Measurements from ENCODE around the gene NRCAM.
"Not testable (repeated sequence)": the region's sequence is repeated elsewhere in the genome, so short reads cannot be mapped to it uniquely, and the experiment has no call there.

The NRCAM gene

GRCh38 chr7:108393097-108393496 lies 63.1 kb downstream of the NRCAM start:
- DNase-seq, result not testable (repeated sequence)

GRCh38 chr7:108387686-108388085 lies 68.5 kb downstream of the NRCAM start:
- not testable (repeated sequence) for DNase-seq

- no peak for DNase-seq
Observed at GRCh38 chr7:108385834-108386422, 70.3 kb downstream of the NRCAM start.

GRCh38 chr7:108384716-108385483 lies 71.3 kb downstream of the NRCAM start:
- no peak for DNase-seq

- DNase-seq, result no peak
Observed at GRCh38 chr7:108382932-108383331, 73.3 kb downstream of the NRCAM start.

GRCh38 chr7:108380517-108380916 lies 75.7 kb downstream of the NRCAM start:
- no peak for DNase-seq

GRCh38 chr7:108376206-108376605 lies 80.0 kb downstream of the NRCAM start:
- no peak for DNase-seq

- no peak for DNase-seq
Observed at GRCh38 chr7:108375668-108376067, 80.6 kb downstream of the NRCAM start.

GRCh38 chr7:108374899-108375298 lies 81.3 kb downstream of the NRCAM start:
- no peak for DNase-seq

GRCh38 chr7:108372618-108373017 lies 83.6 kb downstream of the NRCAM start:
- DNase-seq, result no peak

GRCh38 chr7:108370616-108371015 lies 85.6 kb downstream of the NRCAM start:
- DNase-seq, result no peak

- DNase-seq, result no peak
Observed at GRCh38 chr7:108368466-108368865, 87.8 kb downstream of the NRCAM start.

- DNase-seq, result no peak
Observed at GRCh38 chr7:108367946-108368345, 88.3 kb downstream of the NRCAM start.

- DNase-seq, result no peak
Observed at GRCh38 chr7:108367314-108367713, 88.9 kb downstream of the NRCAM start.

GRCh38 chr7:108363659-108364058 lies 92.6 kb downstream of the NRCAM start:
- no peak for DNase-seq

GRCh38 chr7:108360058-108360800 lies 96.0 kb downstream of the NRCAM start:
- no peak for DNase-seq

GRCh38 chr7:108358553-108358952 lies 97.7 kb downstream of the NRCAM start:
- DNase-seq, result no peak

GRCh38 chr7:108351729-108352131 lies 104.5 kb downstream of the NRCAM start:
- no peak for DNase-seq

- DNase-seq, result no peak
Observed at GRCh38 chr7:108348913-108349312, 107.3 kb downstream of the NRCAM start.

- DNase-seq, result no peak
Observed at GRCh38 chr7:108347616-108348015, 108.6 kb downstream of the NRCAM start.

GRCh38 chr7:108345710-108346336 lies 110.4 kb downstream of the NRCAM start:
- no peak for DNase-seq

GRCh38 chr7:108340856-108341411 lies 115.3 kb downstream of the NRCAM start:
- no peak for DNase-seq

GRCh38 chr7:108340406-108340805 lies 115.8 kb downstream of the NRCAM start:
- DNase-seq, result not testable (repeated sequence)
